K562 (cell line): ENCODE data around the gene PDE9A. TPM values are rescaled to one million over a fixed set of nuclear protein-coding genes. Genes with fewer than 3 reads are reported as not detected.

Experiments
- ATAC-seq: fragments of 200-7000 bp; cut with Tn5 transposase; 3 replicates; pipeline ENCODE4 v1.9.1; 2020; ENCODE audit warnings: moderate library complexity
- BruUV-seq: library from RNA; stranded (reverse); fragments of 400-500 nt; replicated peaks from 2 replicates; lab custom pipeline; 2021; lab: Mats Ljungman, UMichigan
- CTCF ChIA-PET: fragments of 300-600 bp; formaldehyde crosslinking; extraction: SDS; loops from one replicate; lab custom pipeline; 2021; ENCODE audit warnings: low intra/inter-chr PET ratio; lab: Yijun Ruan, JAX
- POLR2A ChIA-PET: fragments of 300-600, 350-650 bp; sonication (Branson Sonifier 250); formaldehyde crosslinking; extraction: SDS; loops from one replicate; lab custom pipeline; 2021; ENCODE audit warnings: antibody characterized with exemption, inconsistent platforms; lab: Yijun Ruan, JAX
- DNase-seq, 4 experiments: peaks; one replicate each; pipeline versions ENCODE4 v3.0.0 to v3.0.0-alpha.2; 2011 to 2018; ENCODE audit warnings: low spot score in 3 of 4, mixed read lengths in 3 of 4; ENCODE audit errors: extremely low read depth in 1 of 4
- FAIRE-seq: peaks from 2 replicates; lab custom pipeline; 2011; peaks lifted over from hg19 to GRCh38; lab: Jason Lieb, UNC
- H2AFZ ChIP-seq: 2 replicates; pipeline ENCODE4 v1.6.0; 2011; ENCODE audit warnings: low read depth, low read length, control low read depth, inconsistent platforms
- H3K27ac ChIP-seq: fragments of 200-600 bp; 3 replicates; pipeline ENCODE4 v1.8.0; 2011; ENCODE audit warnings: low read depth, mild to moderate bottlenecking, control low read depth, inconsistent platforms, low read length, moderate library complexity, mixed read lengths; ENCODE audit errors: extremely low read depth
- H3K27me3 ChIP-seq, 2 experiments: fragments of 300-600 bp in 1 of 2; 2 replicates in 1 of 2; 3 replicates in 1 of 2; pipeline versions ENCODE4 v1.6.0 to v1.8.0; 2011; ENCODE audit warnings: inconsistent platforms in 2 of 2, low read length in 2 of 2, mild to moderate bottlenecking in 1 of 2, mixed read lengths in 1 of 2, moderate library complexity in 1 of 2; ENCODE audit not compliant: control insufficient read depth in 2 of 2, insufficient read depth in 2 of 2
- H3K36me3 ChIP-seq: fragments of 300-600 bp; 3 replicates; pipeline ENCODE4 v1.8.0; 2011; ENCODE audit warnings: mild to moderate bottlenecking, low read length, inconsistent platforms; ENCODE audit not compliant: control insufficient read depth, insufficient read depth
- H3K4me1 ChIP-seq, 2 experiments: fragments of 200-600 bp in 1 of 2; replicated peaks in 1 of 2; 2 replicates in 1 of 2; 3 replicates in 1 of 2; pipeline versions ENCODE4 v1.5.1 to v1.8.0; 2011; ENCODE audit warnings: inconsistent platforms in 2 of 2, low read length in 2 of 2, mild to moderate bottlenecking in 1 of 2, mixed read lengths in 1 of 2, moderate library complexity in 1 of 2; ENCODE audit not compliant: control insufficient read depth in 2 of 2, insufficient read depth in 2 of 2
- H3K4me2 ChIP-seq: 2 replicates; pipeline ENCODE4 v1.6.1; 2011; ENCODE audit warnings: low read length, control low read depth, inconsistent platforms, mixed read lengths; ENCODE audit not compliant: insufficient read depth
- H3K4me3 ChIP-seq: fragments of 200-600 bp; sonication (generic), shearing (Covaris generic); 2 replicates; pipeline ENCODE4 v1.5.1; 2016; ENCODE audit warnings: control low read depth, inconsistent platforms
- H3K79me2 ChIP-seq: fragments of 200-600 bp; 3 replicates; pipeline ENCODE4 v1.8.0; 2011; ENCODE audit warnings: low read length, inconsistent platforms; ENCODE audit not compliant: control insufficient read depth, insufficient read depth
- H3K9ac ChIP-seq, 2 experiments: 2 replicates each; pipeline versions ENCODE4 v1.6.0 to v1.6.1; 2011; ENCODE audit warnings: low read depth in 2 of 2, low read length in 2 of 2, control low read depth in 1 of 2, inconsistent platforms in 1 of 2, mild to moderate bottlenecking in 1 of 2, mixed read lengths in 1 of 2; ENCODE audit not compliant: insufficient read depth in 1 of 2
- H3K9me1 ChIP-seq: one replicate; pipeline ENCODE4 v1.6.0; 2011; ENCODE audit warnings: inconsistent platforms, mild to moderate bottlenecking, low read length, moderate library complexity; ENCODE audit not compliant: control insufficient read depth, insufficient read depth
- H3K9me3 ChIP-seq: replicated peaks from 2 replicates; pipeline ENCODE4 v1.5.1; 2011; ENCODE audit warnings: low read depth, low read length, inconsistent platforms; ENCODE audit not compliant: control insufficient read depth, insufficient read depth
- H4K20me1 ChIP-seq: replicated peaks from 2 replicates; pipeline ENCODE4 v1.6.1; 2011; ENCODE audit warnings: low read length, inconsistent platforms, mixed read lengths; ENCODE audit not compliant: control insufficient read depth, insufficient read depth
- ARID3A ChIP-seq: IDR thresholded peaks from 2 replicates; pipeline ENCODE4 v1.6.1; 2012; ENCODE audit warnings: low read depth, low read length, improper control_type of control experiment, borderline replicate concordance
- BCLAF1 ChIP-seq, 2 experiments: fragments of 450-650 bp in 1 of 2; IDR thresholded peaks; 2 replicates each; pipeline ENCODE4 v1.6.1; 2011 to 2017; ENCODE audit warnings: low read depth in 2 of 2, antibody characterized with exemption in 1 of 2, borderline replicate concordance in 1 of 2, low read length in 1 of 2, mild to moderate bottlenecking in 1 of 2, mixed read lengths in 1 of 2; ENCODE audit not compliant: control insufficient read depth in 1 of 2
- DEAF1 ChIP-seq: fragments of 450-650 bp; formaldehyde crosslinking; IDR thresholded peaks from 2 replicates; pipeline ENCODE4 v1.4.0; 2020; ENCODE audit warnings: mild to moderate bottlenecking, moderate library complexity
- ELF1 ChIP-seq: fragments of 200-800 bp; sonication (Bioruptor generic); IDR thresholded peaks from 2 replicates; pipeline ENCODE4 v1.6.1; 2016; ENCODE audit warnings: missing genetic modification characterization, missing compliant biosample characterization
- GATAD2A ChIP-seq: fragments of 450-650 bp; IDR thresholded peaks from 2 replicates; pipeline ENCODE4 v1.6.1; 2017
- NFE2L1 ChIP-seq: fragments of 450-650 bp; IDR thresholded peaks from 2 replicates; pipeline ENCODE4 v1.6.1; 2016; ENCODE audit warnings: missing genetic modification characterization, low read depth, mild to moderate bottlenecking, missing compliant biosample characterization, moderate library complexity, borderline replicate concordance
- RNF2 ChIP-seq: sonication (generic); IDR thresholded peaks from 2 replicates; pipeline ENCODE4 v1.6.1; 2016
- RUNX1 ChIP-seq: sonication (generic); IDR thresholded peaks from 2 replicates; pipeline ENCODE4 v1.6.1; 2016; ENCODE audit warnings: antibody characterized with exemption, low read depth
- SAFB2 ChIP-seq: fragments of 200-400 bp; formaldehyde crosslinking; IDR thresholded peaks from 2 replicates; pipeline ENCODE4 v1.6.1; 2018; ENCODE audit warnings: borderline replicate concordance, low read length, low read depth, moderate library complexity; ENCODE audit not compliant: severe bottlenecking
- USF2 ChIP-seq: sonication (generic); formaldehyde crosslinking; IDR thresholded peaks from 2 replicates; pipeline ENCODE4 v1.5.0; 2020; ENCODE audit warnings: missing genetic modification reagents
- ZBTB2 ChIP-seq: fragments of 450-650 bp; IDR thresholded peaks from 2 replicates; pipeline ENCODE4 v1.6.1; 2016; ENCODE audit warnings: antibody characterized with exemption
- WGBS: fragments of 100-300 bp; shearing (Covaris generic); methylation state at CpG from one replicate; pipeline ENCODE4 v1.1.6; 2016; ENCODE audit warnings: low coverage, mixed read lengths; ENCODE audit not compliant: insufficient coverage; ENCODE audit errors: missing lambda C conversion rate; 5-methylcytosine and 5-hydroxymethylcytosine counted together
- in situ Hi-C: fragments of 300-500 bp; cut with MboI; formaldehyde crosslinking; loops from 4 replicates; pipeline ENCODE4 v1.15.0; 2018; ENCODE audit warnings: inconsistent platforms, mixed read lengths
- intact Hi-C: fragments of 100-400 bp; cut with micrococcal nuclease; formaldehyde crosslinking; loops from 2 replicates; pipeline ENCODE4 v1.14.2; 2022
- polyA plus RNA-seq, 8 experiments: library from polyadenylated mRNA; depleted of rRNA in 4 of 8; stranded (reverse) in 5 of 8; unstranded in 3 of 8; fragments of >200 nt; fragmentation: Nextera tagmentation in 2 of 8; fragmentation: Illumina TruSeq in 1 of 8; extraction: Ambion mirVana in 2 of 8; extraction: Trizol in 1 of 8; gene quantifications; 2 replicates each; pipeline versions ENCODE4 v1.2.1 to v1.2.3, GENCODE V29; 2011 to 2014; ENCODE audit warnings: inconsistent platforms in 1 of 8, missing spikeins in 1 of 8
- total RNA-seq, 7 experiments: library from RNA; depleted of rRNA in 6 of 7; stranded (reverse); fragments of >200 nt in 6 of 7; fragmentation: Illumina TruSeq in 2 of 7; extraction: Trizol in 2 of 7; gene quantifications; 2 replicates each; pipeline versions ENCODE4 v1.2.1 to v1.2.3, GENCODE V29; 2011 to 2021; ENCODE audit warnings: low replicate concordance in 1 of 7

PDE9A gene
- total and polyA plus RNA-seq, 9 of the 15 experiments (the other 6 are each of a cell fraction or from before 2014, with no cell fraction given), result 0.07 to 0.27 TPM; not detected in 7

GRCh38 chr21:42793774-42794173, 140.4 kb downstream of the PDE9A start (continued):
- TF ChIP-seq ARID3A (no peak), GATAD2A (no peak), RUNX1 (no peak)

GRCh38 chr21:42794551-42794950, 141.1 kb downstream of the PDE9A start:
- Histone ChIP-seq H3K36me3 (no peaks in the 10 kb centered on the region), H2AFZ (no peak overlapping the region), H3K27me3 (peaks cover 30 to 56% of the 10 kb centered on the region in 2 experiments; a peak in 4 of 5 replicates), H3K9ac (no peak overlapping the region), H3K9me3 (no peaks in the 10 kb centered on the region), H3K4me2 (no peak overlapping the region), H3K4me1 (no peaks in the 10 kb centered on the region; a peak in 2 of 5 replicates), H3K27ac (no peak overlapping the region), H3K79me2 (no peaks in the 10 kb centered on the region), H4K20me1 (no peaks in the 10 kb centered on the region; the same call in none of the 2 replicates), H3K9me1 (no peaks in the 10 kb centered on the region), H3K4me3 (no peak overlapping the region)
- WGBS, result 5% methylated on average over 5 of the region's 6 CpGs
- in situ Hi-C loops, result no loop called here
- FAIRE-seq, result no peak
- POLR2A ChIA-PET, result interaction anchor here (0.7 to 1.4 kb wide), 2 partner anchors 12 to 13 kb away, joined by 3 to 4 read pairs; no protein-coding TSS in a partner anchor
- intact Hi-C loops, result no loop called here
- CTCF ChIA-PET, result no interaction called here
- peak in 1 of 4 experiments; percentile 5 for DNase-seq
- no peak for ATAC-seq
- no TSS peak for BruUV-seq
- TF ChIP-seq RNF2, result no peak
- no peak for TF ChIP-seq SAFB2
- no peak for TF ChIP-seq NFE2L1 (tag)
- no peak for TF ChIP-seq ZBTB2
- TF ChIP-seq BCLAF1 (IDR thresholded peaks at IDR 0.05; ENCODE audit: borderline replicate concordance in 1 of 2, control insufficient read depth in 1 of 2, low read depth in 2 of 2, low read length in 1 of 2), result no peak
- TF ChIP-seq USF2 (CRISPR knock-in tag), result no peak
- TF ChIP-seq DEAF1 (CRISPR knock-in tag), result no peak
- TF ChIP-seq ELF1 (tag), result no peak
